Endothelial cell of umbilical vein (primary cell): Measurements from ENCODE around the gene CA11. TPM values are rescaled to one million over a fixed set of nuclear protein-coding genes. Genes with fewer than 3 reads are reported as not detected.

Experiments used
- BruUV-seq: library from RNA; stranded (reverse); fragments of 400-500 nt; replicated peaks from 2 replicates; lab custom pipeline; 2021; lab: Mats Ljungman, UMichigan
- CTCF ChIA-PET: fragments of 300-600, 350-600 bp; sonication (Branson Sonifier 250); formaldehyde crosslinking; loops from one replicate; lab custom pipeline; 2021; ENCODE audit warnings: antibody characterized with exemption, inconsistent platforms; lab: Charles Lee
- POLR2A ChIA-PET: fragments of 300-600, 350-600 bp; sonication (Branson Sonifier 250); formaldehyde crosslinking; loops from one replicate; lab custom pipeline; 2021; ENCODE audit warnings: antibody characterized with exemption, inconsistent platforms; lab: Charles Lee
- DNase-seq: peaks from one replicate; pipeline ENCODE4 v3.0.0-alpha.2; 2011; ENCODE audit warnings: low read depth, low spot score
- FAIRE-seq: peaks from 2 replicates; lab custom pipeline; 2011; peaks lifted over from hg19 to GRCh38; lab: Jason Lieb, UNC
- H2AFZ ChIP-seq: 2 replicates; pipeline ENCODE4 v1.6.0; 2012; ENCODE audit warnings: low read depth, low read length, control low read depth, inconsistent platforms
- H3K27ac ChIP-seq: 2 replicates; pipeline ENCODE4 v1.5.1; 2011; ENCODE audit warnings: low read depth, mild to moderate bottlenecking, control low read depth, low read length, moderate library complexity; ENCODE audit not compliant: insufficient read depth
- H3K27me3 ChIP-seq, 2 experiments: 2 replicates each; pipeline versions ENCODE4 v1.6.0 to v1.6.1; 2011; ENCODE audit warnings: low read length in 2 of 2, mixed read lengths in 1 of 2; ENCODE audit not compliant: control insufficient read depth in 2 of 2, insufficient read depth in 2 of 2
- H3K36me3 ChIP-seq, 2 experiments: 2 replicates in 1 of 2; 3 replicates in 1 of 2; pipeline ENCODE4 v1.5.1; 2011; ENCODE audit warnings: low read length in 2 of 2, mild to moderate bottlenecking in 1 of 2, moderate library complexity in 1 of 2; ENCODE audit not compliant: control insufficient read depth in 2 of 2, insufficient read depth in 2 of 2; ENCODE audit errors: extremely low read depth in 1 of 2
- H3K4me1 ChIP-seq: 3 replicates; pipeline ENCODE4 v1.5.1; 2011; ENCODE audit warnings: mild to moderate bottlenecking, low read length; ENCODE audit not compliant: control insufficient read depth, insufficient read depth; ENCODE audit errors: extremely low read depth
- H3K4me2 ChIP-seq: 2 replicates; pipeline ENCODE4 v1.6.1; 2011; ENCODE audit warnings: low read length, control low read depth, mixed read lengths; ENCODE audit not compliant: insufficient read depth
- H3K4me3 ChIP-seq, 3 experiments: fragments of 200-600 bp in 1 of 3; sonication (generic), shearing (Covaris generic) in 1 of 3; replicated peaks in 1 of 3; 2 replicates each; pipeline ENCODE4 v1.5.1; 2011 to 2016; ENCODE audit warnings: control low read depth in 3 of 3, low read length in 3 of 3, mild to moderate bottlenecking in 2 of 3, inconsistent platforms in 1 of 3, low read depth in 1 of 3, moderate library complexity in 1 of 3; ENCODE audit not compliant: insufficient read depth in 1 of 3
- H3K79me2 ChIP-seq: 2 replicates; pipeline ENCODE4 v1.6.0; 2012; ENCODE audit warnings: low read length, inconsistent platforms; ENCODE audit not compliant: control insufficient read depth, insufficient read depth
- H3K9ac ChIP-seq: replicated peaks from 2 replicates; pipeline ENCODE3; 2011; ENCODE audit warnings: low read length, control low read depth; ENCODE audit not compliant: insufficient read depth; ENCODE audit errors: extremely low read depth
- H3K9me1 ChIP-seq: replicated peaks from 3 replicates; pipeline ENCODE4 v1.6.0; 2011; ENCODE audit warnings: mild to moderate bottlenecking, low read length; ENCODE audit not compliant: control insufficient read depth, insufficient read depth; ENCODE audit errors: extremely low read depth
- H3K9me3 ChIP-seq: replicated peaks from 2 replicates; pipeline ENCODE4 v1.5.1; 2012; ENCODE audit warnings: low read length, inconsistent platforms; ENCODE audit not compliant: control insufficient read depth, insufficient read depth
- H4K20me1 ChIP-seq: replicated peaks from 2 replicates; pipeline ENCODE3; 2011; ENCODE audit warnings: mild to moderate bottlenecking, low read length; ENCODE audit not compliant: control insufficient read depth, insufficient read depth; ENCODE audit errors: extremely low read depth
- CTCF ChIP-seq, 2 donors: IDR thresholded peaks; 1 replicate in 1 of 2; 2 replicates in 1 of 2; pipeline ENCODE4 v1.5.1; 2011; ENCODE audit warnings: low read length in 2 of 2, mild to moderate bottlenecking in 2 of 2, moderate library complexity in 2 of 2, control low read depth in 1 of 2, inconsistent platforms in 1 of 2, low read depth in 1 of 2; ENCODE audit not compliant: insufficient read depth in 1 of 2; ENCODE audit errors: extremely low read depth in 1 of 2
- JUN ChIP-seq: IDR thresholded peaks from 2 replicates; pipeline ENCODE4 v1.6.1; 2011; ENCODE audit warnings: borderline replicate concordance, low read depth; ENCODE audit not compliant: insufficient read length, insufficient read depth
- dilution Hi-C: fragments of 300-500 bp; cut with MboI; formaldehyde crosslinking; loops from one replicate; pipeline ENCODE4 v1.15.0; 2019; ENCODE audit warnings: low sequenced_read_pairs; ENCODE audit not compliant: extremely low pct_ligation_motif_present
- intact Hi-C: fragments of 100-400 bp; cut with micrococcal nuclease; formaldehyde crosslinking; loops from one replicate; pipeline ENCODE4 v1.10.0; 2022
- polyA plus RNA-seq, 4 experiments: library from polyadenylated mRNA; depleted of rRNA in 3 of 4; stranded (reverse) in 3 of 4; unstranded in 1 of 4; fragments of >200 nt; gene quantifications; 2 replicates each; pipeline versions ENCODE4 v1.2.1 to v1.2.3, GENCODE V29; 2011 to 2012; ENCODE audit warnings: missing spikeins in 1 of 4
- total RNA-seq: library from RNA; stranded (reverse); gene quantifications from 2 replicates; pipeline ENCODE4 v1.2.3, GENCODE V29; 2021

Gene CA11
- total and polyA plus RNA-seq, 2 donors (not counting 3 experiments of a cell fraction or from before 2014, with no cell fraction given), result 2.8 to 4.7 TPM

GRCh38 chr19:48588670-48589401 is 57.2 kb downstream of the CA11 start:
- no peaks in the 10 kb centered on the region for H3K4me1 ChIP-seq
- DNase-seq (peak; percentile 74), FAIRE-seq (peak; percentile 84)
- no peak overlapping the region for H3K9ac ChIP-seq
- TF ChIP-seq JUN, result no peak
- peak; percentile 97 to 98 for TF ChIP-seq CTCF (IDR thresholded peaks at IDR 0.05; ENCODE audit: extremely low read depth in 1 of 2, insufficient read depth in 1 of 2, low read depth in 1 of 2, low read length in 2 of 2)
- H4K20me1 ChIP-seq, result no peaks in the 10 kb centered on the region
- H3K27me3 ChIP-seq, result no peaks in the 10 kb centered on the region
- POLR2A ChIA-PET, result interaction anchor here (0.6 kb wide), 1 partner anchor 20 kb away, joined by 3 read pairs; no protein-coding TSS in a partner anchor
- H2AFZ ChIP-seq, result peak overlapping the region; percentile 40
- peak overlapping the region; percentile 11 for H3K4me2 ChIP-seq
- CTCF ChIA-PET, result interaction anchor here (0.5 to 14.1 kb wide), 39 partner anchors 8 to 322 kb away, joined by 3 to 507 read pairs (median 4); partner anchors contain the start of gene GRIN2D
- intact Hi-C loops (loop anchor here (1.0 kb wide), 1 partner anchor 83 kb away; no protein-coding TSS in a partner anchor), dilution Hi-C loops (no loop called here)
- H3K9me3 ChIP-seq, result no peaks in the 10 kb centered on the region
- no peaks in the 10 kb centered on the region for H3K9me1 ChIP-seq
- no peaks in the 10 kb centered on the region for H3K79me2 ChIP-seq
- no peak overlapping the region for H3K27ac ChIP-seq
- H3K36me3 ChIP-seq, result no peaks in the 10 kb centered on the region
- no TSS peak for BruUV-seq
- H3K4me3 ChIP-seq, result peak overlapping the region in 1 of 3 experiments; percentile 3

Other genes with a start within 250 kb of the CA11 start
- gene GRWD1, start 200.2 kb downstream of the CA11 start, total RNA-seq, result 52.7 and 52.8 TPM in 2 replicates
- gene GRWD1, start 200.2 kb downstream of the CA11 start, polyA plus RNA-seq, result 26.3 and 26.8 TPM in 2 replicates
- gene KCNJ14, start 190.6 kb downstream of the CA11 start, total RNA-seq, result 0.92 and 1.4 TPM in 2 replicates
- gene KCNJ14, start 190.6 kb downstream of the CA11 start, polyA plus RNA-seq, result 0.26 and 0.32 TPM in 2 replicates
- gene CYTH2, start 176.8 kb downstream of the CA11 start, total RNA-seq, result 119 and 125 TPM in 2 replicates
- gene CYTH2, start 176.8 kb downstream of the CA11 start, polyA plus RNA-seq, result 98.4 and 98.6 TPM in 2 replicates
- 0.11 TPM in 1 of 2 replicates, not detected in the other for gene LMTK3, start 134.4 kb downstream of the CA11 start, total RNA-seq
- gene LMTK3, start 134.4 kb downstream of the CA11 start, polyA plus RNA-seq, result 0.05 and 0.14 TPM in 2 replicates
- gene SULT2B1, start 94.0 kb downstream of the CA11 start, total RNA-seq, result not detected in 2 replicates
- not detected in 2 replicates for gene SULT2B1, start 94.0 kb downstream of the CA11 start, polyA plus RNA-seq
- not detected in 2 replicates for gene SPACA4, start 39.4 kb downstream of the CA11 start, total RNA-seq
- gene SPACA4, start 39.4 kb downstream of the CA11 start, polyA plus RNA-seq, result not detected in 2 replicates
- 1.7 and 3.5 TPM in 2 replicates for gene FAM83E, start 31.1 kb downstream of the CA11 start, total RNA-seq
- gene FAM83E, start 31.1 kb downstream of the CA11 start, polyA plus RNA-seq, result 0.04 and 0.10 TPM in 2 replicates
- 1,402 and 1,407 TPM in 2 replicates for gene RPL18, start 27.0 kb downstream of the CA11 start, total RNA-seq
- 2,154 and 2,376 TPM in 2 replicates for gene RPL18, start 27.0 kb downstream of the CA11 start, polyA plus RNA-seq
- gene SPHK2, start 26.7 kb downstream of the CA11 start, total RNA-seq, result 30.5 and 31.1 TPM in 2 replicates
- 20.2 and 23.4 TPM in 2 replicates for gene SPHK2, start 26.7 kb downstream of the CA11 start, polyA plus RNA-seq
- 0.78 and 1.5 TPM in 2 replicates for gene DBP, start 8.8 kb downstream of the CA11 start, total RNA-seq
- gene DBP, start 8.8 kb downstream of the CA11 start, polyA plus RNA-seq, result 1.8 and 2.0 TPM in 2 replicates
- 0.35 TPM in 1 of 2 replicates, not detected in the other for gene NTN5, start 26.8 kb upstream of the CA11 start, total RNA-seq
- 0.11 and 0.18 TPM in 2 replicates for gene NTN5, start 26.8 kb upstream of the CA11 start, polyA plus RNA-seq
- not detected in 2 replicates for gene FUT2, start 49.8 kb upstream of the CA11 start, total RNA-seq
- gene FUT2, start 49.8 kb upstream of the CA11 start, polyA plus RNA-seq, result not detected in 2 replicates
- gene MAMSTR, start 73.5 kb upstream of the CA11 start, total RNA-seq, result 0.76 and 0.84 TPM in 2 replicates
- 0.57 and 0.94 TPM in 2 replicates for gene MAMSTR, start 73.5 kb upstream of the CA11 start, polyA plus RNA-seq
- 82.1 and 83.1 TPM in 2 replicates for gene RASIP1, start 94.4 kb upstream of the CA11 start, total RNA-seq
- 66.2 and 76.2 TPM in 2 replicates for gene RASIP1, start 94.4 kb upstream of the CA11 start, polyA plus RNA-seq
- 1.2 TPM in 2 replicates for gene IZUMO1, start 100.7 kb upstream of the CA11 start, total RNA-seq
- 0.18 and 0.35 TPM in 2 replicates for gene IZUMO1, start 100.7 kb upstream of the CA11 start, polyA plus RNA-seq
- 4.8 and 5.2 TPM in 2 replicates for gene FUT1, start 106.5 kb upstream of the CA11 start, total RNA-seq
- 1.9 and 2.6 TPM in 2 replicates for gene FUT1, start 106.5 kb upstream of the CA11 start, polyA plus RNA-seq
- gene FGF21, start 109.3 kb upstream of the CA11 start, total RNA-seq, result not detected in 2 replicates
- gene FGF21, start 109.3 kb upstream of the CA11 start, polyA plus RNA-seq, result not detected in 2 replicates
- 53.9 and 62.5 TPM in 2 replicates for gene BCAT2, start 164.8 kb upstream of the CA11 start, total RNA-seq
- 62.0 and 74.7 TPM in 2 replicates for gene BCAT2, start 164.8 kb upstream of the CA11 start, polyA plus RNA-seq
- gene HSD17B14, start 190.3 kb upstream of the CA11 start, total RNA-seq, result 20.9 and 21.5 TPM in 2 replicates
- gene HSD17B14, start 190.3 kb upstream of the CA11 start, polyA plus RNA-seq, result 44.5 and 46.3 TPM in 2 replicates
- gene PLEKHA4, start 222.4 kb upstream of the CA11 start, total RNA-seq, result 4.9 and 10.1 TPM in 2 replicates
- 3.9 and 4.5 TPM in 2 replicates for gene PLEKHA4, start 222.4 kb upstream of the CA11 start, polyA plus RNA-seq
- 67.4 and 73.4 TPM in 2 replicates for gene PPP1R15A, start 226.2 kb upstream of the CA11 start, total RNA-seq
- gene PPP1R15A, start 226.2 kb upstream of the CA11 start, polyA plus RNA-seq, result 34.3 and 42.3 TPM in 2 replicates